GM21367 (cell line): ENCODE data around the gene CDK6.

Experiments
- ATAC-seq: cut with Tn5 transposase; IDR thresholded peaks from one replicate; pipeline ENCODE4 v1.9.1; 2021; ENCODE audit not compliant: unreplicated experiment

The CDK6 gene

DNA sequence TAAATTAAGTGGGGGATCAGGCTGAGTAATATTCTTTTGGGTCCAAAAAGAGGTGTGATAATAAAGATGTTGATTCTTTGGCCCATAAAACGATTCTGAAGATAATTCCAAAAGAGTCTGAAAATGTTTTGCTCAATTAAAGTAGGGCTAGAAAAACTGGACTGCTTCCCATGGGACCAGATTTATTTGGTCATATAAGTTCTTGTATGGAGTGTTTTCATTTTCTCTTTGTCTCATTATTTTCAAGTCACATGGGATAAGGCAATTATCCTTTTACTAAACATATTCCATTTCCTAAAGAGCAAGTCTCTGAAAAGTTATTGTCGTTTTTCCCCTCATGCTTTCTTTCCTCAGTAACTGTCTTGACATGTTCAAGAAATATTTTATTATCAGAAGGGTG is 41.5 kb downstream of the CDK6 start:
- no peak for ATAC-seq

DNA sequence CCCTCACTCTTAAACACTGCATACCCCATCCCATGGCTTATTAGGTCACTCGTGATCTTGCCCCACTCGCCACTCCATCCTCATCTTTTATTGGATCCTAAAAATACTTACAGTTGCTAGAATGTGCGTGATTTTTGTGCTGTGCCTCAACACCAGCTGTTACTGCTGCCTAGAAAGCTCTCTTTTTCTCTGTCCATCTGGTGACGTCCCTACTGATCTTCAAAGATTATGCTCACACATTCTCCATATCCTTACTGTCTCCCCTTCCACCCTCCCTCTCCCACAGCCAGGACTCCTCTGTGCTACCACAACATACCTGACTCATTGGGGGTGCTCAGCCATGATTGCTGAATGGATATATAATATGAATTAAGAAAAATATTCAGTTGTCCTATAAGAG is 42.0 kb downstream of the CDK6 start:
- ATAC-seq = no peak

DNA sequence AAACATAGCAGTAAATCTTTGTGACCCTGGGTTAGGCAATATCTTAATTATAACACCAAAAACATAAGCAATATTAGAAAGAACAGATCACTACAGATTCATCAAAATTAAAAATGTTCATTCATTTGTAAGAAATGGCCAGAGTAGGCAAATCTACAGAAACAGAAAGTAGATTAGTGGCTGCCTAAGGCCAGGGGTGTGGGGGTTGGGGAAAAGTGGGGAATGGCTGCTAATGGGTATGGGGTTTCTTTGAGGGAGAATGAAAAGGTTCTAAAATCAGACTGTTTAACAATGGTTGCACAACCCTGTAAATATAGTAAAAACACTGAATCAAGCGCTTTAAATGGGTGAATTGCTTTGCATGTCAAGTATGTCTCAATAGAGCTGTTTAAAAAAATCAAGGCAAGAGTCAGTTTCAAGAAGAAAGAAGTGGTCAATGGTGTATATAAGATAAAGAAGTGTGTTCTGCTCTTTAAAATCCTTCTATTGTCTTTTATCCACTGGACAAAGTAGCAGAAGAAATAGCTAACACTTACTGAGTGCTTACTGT is 42.6 kb downstream of the CDK6 start:
- ATAC-seq = no peak

- ATAC-seq = no peak
Observed at GRCh38 chr7:92790992-92791391, 45.4 kb downstream of the CDK6 start.

- ATAC-seq = no peak
Observed at GRCh38 chr7:92788559-92789183, 47.7 kb downstream of the CDK6 start.

DNA sequence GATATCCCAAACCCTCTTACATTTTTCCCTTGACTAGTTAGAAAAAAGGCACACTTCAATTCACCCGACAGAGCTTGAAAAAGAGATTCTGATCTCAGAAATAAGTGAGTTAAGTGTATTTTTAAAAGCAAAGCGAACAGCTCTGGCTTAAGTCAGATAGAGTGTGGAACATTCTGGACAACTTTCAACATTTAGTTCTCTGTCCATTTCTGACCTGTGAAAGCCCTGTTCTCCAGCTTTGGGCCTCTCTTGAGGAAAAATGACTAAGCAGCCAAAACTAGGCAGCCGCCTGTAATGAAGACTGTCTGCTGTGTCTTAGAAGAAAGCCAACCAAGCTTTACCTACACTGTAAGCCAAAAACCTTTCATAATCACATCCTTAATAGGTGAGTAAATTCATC is 50.5 kb downstream of the CDK6 start:
- no peak for ATAC-seq

DNA sequence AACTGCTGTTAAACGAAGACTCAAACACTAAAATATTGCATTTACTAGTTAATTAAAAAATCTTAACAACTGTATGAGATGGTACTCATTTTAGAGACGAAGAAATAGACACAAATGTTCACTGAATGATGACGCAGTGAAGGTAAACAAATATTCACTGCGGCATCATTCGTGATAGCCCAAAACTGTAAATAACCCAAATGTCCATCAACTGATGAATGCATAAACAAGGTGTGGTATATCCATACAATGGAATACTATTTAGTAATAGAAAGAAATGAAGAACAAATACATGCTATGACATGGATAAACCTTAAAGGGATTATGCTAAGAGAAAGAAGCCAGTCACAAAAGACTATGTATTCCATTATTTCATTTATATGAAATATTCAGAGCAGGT is 51.4 kb downstream of the CDK6 start:
- ATAC-seq = no peak

DNA sequence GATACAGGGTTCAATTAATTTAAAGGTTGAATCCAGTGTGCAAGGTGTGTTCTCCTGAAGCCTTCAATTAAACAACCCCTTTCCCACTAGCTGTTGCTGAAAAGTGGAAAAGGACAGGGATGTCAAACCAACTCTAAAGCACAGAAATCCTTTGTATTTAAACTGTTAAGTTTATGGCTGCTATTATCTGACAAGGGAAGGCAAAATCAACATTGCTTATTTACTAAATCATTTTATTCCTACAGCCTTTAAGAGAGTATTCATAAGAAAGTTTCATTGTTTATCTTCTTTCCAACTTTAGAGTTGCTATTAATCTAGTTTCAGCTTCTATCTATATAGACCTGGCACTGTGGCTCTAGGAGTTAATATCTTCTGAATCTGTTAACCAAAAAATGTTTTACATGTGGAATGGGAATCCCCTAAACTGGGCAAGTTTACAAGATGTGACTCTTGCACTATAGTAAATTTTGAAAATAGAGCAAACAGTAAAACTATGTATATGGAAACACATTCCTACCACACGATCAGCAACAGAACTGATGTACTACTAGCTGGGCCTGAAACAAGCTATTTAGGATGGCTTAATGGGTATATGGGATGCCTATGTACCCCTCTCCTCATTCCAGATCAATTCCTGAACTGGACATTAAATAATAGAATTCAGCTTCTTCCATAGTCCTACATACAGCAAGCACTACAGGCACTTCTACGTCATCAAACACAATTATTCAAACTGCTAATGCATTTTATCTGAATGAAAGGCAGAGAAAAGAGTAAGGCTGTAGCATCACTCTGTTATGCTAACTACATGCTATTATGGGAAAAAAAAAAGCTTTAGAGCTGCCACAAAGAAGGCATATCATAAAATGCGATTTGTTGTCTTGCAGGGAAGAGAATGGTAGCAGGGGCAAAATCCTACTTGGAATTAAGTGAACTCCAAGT is 52.8 kb downstream of the CDK6 start:
- no peak for ATAC-seq

- ATAC-seq = no peak
Observed at GRCh38 chr7:92782855-92783254, 53.5 kb downstream of the CDK6 start.

GRCh38 chr7:92782236-92782635 is 54.1 kb downstream of the CDK6 start:
- ATAC-seq = no peak

DNA sequence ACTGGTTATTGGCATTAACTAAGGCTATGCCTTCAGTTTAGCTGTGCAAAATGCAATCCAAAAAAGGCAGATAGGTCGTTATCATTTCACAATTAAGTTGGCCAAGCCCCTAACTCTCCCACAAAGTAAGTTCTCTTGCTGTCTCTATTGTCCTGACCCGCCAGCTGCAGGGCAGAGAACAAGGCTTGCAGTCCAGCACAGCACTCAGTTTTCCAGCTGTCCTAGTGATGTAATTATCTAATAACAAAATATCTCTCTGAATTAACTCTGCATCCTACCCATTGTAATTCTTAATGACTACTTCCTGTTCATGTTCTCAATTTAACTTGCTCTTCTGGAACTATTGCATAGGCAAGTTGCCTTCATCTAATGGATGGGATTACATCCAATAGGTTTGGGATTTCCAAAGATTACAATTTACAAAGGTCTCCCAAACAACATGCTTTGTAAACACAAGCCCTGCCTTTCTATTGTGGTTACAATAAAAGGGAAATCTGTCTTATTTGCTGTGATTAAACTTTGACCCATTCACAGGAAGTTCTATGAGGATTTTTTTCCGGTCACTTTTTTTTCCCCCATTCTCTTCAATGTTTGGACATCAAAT is 55.2 kb downstream of the CDK6 start:
- ATAC-seq = no peak

- peak; percentile 52 for ATAC-seq
Observed at GRCh38 chr7:92778972-92779371, 57.4 kb downstream of the CDK6 start.

DNA sequence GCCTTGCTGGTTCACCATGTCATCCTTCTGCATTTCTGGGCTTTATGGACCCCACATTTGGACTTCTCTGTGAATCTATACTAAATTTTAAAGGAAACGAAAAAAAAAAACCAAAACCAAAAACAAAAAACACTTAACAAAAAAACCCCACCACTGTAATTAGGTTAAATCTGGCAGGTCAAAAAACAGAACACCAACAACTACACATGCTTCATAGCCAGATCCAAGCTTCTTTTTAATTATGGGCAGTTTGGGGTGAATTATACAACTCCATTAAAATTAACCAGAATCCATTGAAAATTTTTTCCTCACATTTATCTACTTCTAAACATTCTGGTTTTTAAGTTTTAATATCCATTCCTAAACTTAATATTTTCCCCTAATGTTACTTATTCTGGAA is 58.4 kb downstream of the CDK6 start:
- no peak for ATAC-seq

GRCh38 chr7:92773808-92774207 is 62.6 kb downstream of the CDK6 start:
- ATAC-seq = no peak

DNA sequence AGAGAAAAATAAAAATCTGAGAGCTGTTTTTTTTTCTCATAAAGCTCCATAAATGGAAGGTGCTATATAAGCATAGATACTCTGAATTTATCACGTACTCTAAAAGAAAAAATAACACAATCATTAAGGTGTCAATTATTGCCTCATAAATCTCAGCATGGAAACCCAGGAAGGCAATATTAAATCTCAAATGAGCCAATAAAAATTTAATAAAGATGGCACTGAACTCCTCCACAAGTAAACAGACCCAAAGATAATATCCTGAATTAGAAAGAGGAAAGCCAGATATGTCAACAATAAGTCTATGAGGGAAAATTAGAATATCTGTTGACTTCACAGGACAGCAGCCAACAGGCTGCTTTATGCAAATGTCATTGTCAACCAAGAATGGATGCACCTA is 66.5 kb downstream of the CDK6 start:
- no peak for ATAC-seq

DNA sequence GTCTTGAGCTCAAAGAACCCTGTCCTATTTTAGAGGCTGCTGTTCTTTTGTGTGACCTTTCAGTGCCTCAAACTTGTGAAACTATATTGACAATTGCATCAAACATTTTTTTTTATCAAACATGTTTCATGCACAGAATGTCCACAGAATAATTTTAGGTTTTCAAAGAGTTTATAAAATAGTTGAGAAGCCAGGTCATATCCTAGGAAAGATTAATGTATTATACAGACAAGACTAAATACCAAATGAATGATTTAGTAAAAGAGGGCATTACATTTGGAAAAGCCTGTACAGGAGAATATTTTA is 67.0 kb downstream of the CDK6 start:
- peak; percentile 16 for ATAC-seq

- ATAC-seq = peak; percentile 83
Observed at GRCh38 chr7:92768501-92769393, 67.6 kb downstream of the CDK6 start.

DNA sequence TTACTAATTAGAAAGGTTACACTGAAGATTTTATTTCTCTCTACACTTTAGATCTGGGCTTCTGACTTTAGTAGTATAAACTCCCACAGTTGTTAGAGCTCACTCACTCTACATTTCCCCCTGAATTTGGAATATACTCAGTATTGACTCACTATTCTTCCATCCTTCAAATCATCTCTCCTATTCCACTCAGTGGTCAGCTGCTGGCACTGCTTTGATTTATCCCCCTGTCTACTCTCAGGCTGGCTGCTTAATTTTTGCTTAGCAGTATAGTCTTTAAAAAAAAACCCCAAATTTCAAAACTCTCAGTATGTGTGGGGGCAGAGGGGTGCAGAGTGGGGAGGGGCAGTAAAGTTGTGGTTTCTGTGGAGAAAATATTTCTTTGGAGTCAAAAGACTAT is 68.9 kb downstream of the CDK6 start:
- no peak for ATAC-seq

- ATAC-seq = no peak
Observed at GRCh38 chr7:92766461-92767003, 69.8 kb downstream of the CDK6 start.

GRCh38 chr7:92765725-92766124 is 70.6 kb downstream of the CDK6 start:
- no peak for ATAC-seq
